Occipital lobe (tissue), 2 donors: ENCODE results near the gene HDAC7. TPM values are rescaled to one million over a fixed set of nuclear protein-coding genes. Genes with fewer than 3 reads are reported as not detected.

Experiments
- DNase-seq: peaks from one replicate; lab custom pipeline; 2025; lab: John Stamatoyannopoulos, UW
- total RNA-seq: library from RNA; depleted of rRNA; stranded (reverse); fragments of >200 nt; gene quantifications from one replicate; pipeline ENCODE4 v1.2.3, GENCODE V29; 2014

HDAC7 gene
- total RNA-seq, 1 donor from 2014 or later, result 5.9 TPM

DNA sequence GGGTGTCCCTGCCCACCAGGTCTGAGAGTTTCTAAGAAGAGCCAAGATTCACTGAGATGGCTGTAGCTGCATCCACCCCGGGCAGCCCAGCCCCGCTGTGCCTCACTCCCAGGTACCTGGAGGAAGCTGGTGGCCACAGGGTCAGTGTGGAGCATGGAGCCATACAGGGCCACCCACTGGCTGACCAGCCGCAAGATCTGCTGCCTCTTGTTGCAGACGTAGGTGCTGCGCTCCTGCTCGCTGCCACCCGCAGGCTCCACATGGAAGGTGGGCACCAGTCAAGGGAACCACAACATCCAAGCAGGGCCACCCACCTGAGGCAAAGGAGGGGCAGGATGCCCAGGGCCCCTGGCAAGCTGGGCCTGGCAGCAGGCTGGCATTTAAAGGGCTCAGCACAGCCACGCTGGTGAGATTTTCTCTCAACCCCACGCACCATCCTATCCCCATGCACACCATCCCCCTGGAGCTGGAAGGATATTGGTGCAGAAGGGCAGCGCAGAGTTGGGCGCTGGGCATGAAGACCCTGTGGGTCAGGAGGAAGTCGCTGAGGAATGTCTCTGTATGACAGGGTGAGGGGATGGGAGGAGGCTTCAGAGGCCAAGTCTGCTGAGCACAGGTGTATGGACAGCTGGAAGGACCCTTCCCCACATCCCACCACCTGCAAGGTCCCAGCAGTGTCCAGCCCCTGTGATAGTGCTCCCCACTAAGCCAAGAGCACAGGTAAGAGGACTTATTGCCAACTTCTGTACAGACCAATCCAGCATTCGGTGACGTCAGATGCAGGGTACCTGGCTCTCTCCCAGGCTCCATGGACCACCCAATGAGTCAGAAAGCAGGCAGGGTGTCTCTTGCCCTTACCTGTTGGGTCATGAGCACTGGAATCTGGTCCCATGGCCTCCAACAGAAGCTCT, 71.9 kb downstream of the HDAC7 start:
- DNase-seq, result no peak

- no peak for DNase-seq
These were observed 72.6 kb downstream of the HDAC7 start for GRCh38 chr12:47747126-47747525.

DNA sequence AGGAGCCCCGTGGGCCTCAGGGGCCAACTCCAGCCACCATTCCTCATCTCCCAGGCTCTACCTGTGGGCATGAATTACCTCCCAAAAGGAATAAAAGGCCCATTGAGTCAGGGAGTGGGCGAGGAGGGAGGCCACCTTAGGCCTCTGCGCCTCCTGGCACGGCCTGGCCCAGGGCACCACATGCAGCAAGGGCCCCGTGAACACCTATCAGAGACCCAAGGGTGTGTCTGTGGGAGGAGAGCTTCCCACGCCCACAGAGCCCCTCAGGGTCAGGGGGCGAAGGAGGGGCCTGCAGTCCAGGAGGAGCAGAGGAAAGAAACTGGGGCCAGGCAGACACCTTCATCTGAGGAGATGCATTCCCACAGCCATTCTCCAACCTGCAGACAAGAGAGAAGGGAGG, 73.2 kb downstream of the HDAC7 start:
- DNase-seq, result no peak

DNA sequence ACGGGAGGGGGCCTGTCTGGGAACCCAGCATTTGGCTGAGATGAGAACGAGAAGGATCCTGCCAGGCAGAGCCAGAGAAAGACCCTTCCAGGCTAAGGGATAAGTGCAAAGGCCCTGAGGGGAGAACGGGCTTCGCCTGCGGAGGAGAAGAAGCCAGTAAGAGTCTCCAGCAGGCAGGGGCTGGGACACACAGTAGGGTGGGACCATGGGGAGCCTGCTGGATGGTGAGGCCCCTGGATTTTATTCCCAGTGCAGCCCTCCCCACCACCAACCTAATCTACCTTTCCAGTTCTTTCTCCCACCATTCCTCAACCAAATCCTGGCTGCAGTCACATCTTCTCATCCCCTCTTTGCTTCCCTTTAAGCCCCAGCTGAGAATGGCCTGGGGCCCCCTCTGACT, 73.6 kb downstream of the HDAC7 start:
- DNase-seq, result no peak

- DNase-seq, result no peak
These were observed 74.1 kb downstream of the HDAC7 start for GRCh38 chr12:47745485-47746041.

DNA sequence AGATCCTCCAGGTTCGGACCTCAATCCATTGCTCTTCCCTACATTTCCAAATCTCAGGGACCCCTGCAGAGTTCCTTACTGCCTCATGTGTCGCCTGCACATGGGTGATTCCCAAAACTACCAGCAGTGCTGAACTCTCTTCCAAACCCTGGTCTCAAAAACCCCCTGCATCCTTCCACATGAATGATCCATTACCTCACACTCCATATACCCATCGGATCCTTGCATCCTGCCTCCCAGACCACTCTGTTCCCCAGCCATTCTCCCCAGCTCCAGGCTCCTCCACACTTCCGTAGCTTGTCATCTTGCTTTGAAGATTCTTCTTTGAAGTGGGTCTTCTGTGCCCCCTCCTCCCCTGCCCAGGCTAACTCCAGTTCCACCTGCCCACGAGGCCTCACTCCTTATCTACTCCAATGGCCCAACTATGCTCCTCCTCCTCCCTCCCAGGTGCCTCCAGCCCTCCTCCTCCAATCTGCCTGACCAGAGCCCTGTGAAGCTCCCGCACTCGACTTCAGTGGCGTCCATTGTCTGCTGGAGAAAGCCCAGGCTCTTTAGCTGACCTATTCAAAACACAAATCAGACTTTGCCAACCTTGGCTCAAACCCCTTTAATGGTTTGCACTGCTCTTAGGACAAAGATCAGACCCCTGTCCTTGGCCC, 74.8 kb downstream of the HDAC7 start:
- DNase-seq, result no peak

- no peak for DNase-seq
These were observed 75.6 kb downstream of the HDAC7 start for GRCh38 chr12:47744005-47744651.

DNA sequence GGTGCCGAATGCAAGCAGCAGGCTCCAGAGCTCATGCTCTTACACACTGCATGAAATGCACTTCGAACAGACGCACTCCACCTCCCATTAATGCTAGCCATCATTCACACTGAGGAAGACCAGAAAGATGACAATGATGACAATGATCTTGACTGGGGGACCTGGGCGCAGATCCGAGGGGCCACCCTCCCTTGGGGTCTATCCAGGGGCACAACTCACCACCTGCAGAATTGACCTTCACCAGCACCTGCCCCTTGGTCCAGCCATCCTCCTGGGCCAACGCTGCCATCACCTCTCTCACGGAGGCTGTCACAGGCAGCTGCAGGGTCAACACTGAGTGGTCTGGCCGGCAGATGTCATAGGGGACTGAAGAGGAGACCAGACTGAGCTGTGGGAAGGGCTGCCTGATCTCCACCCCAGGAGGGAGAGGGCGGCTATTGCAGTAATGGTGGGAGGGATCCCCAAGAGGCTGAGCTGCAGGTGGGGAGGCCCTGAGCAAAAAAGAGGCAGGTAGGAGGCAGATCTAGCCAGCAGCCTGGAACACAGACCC, 76.3 kb downstream of the HDAC7 start:
- no peak for DNase-seq

- no peak for DNase-seq
These were observed 77.4 kb downstream of the HDAC7 start for GRCh38 chr12:47742253-47742825.

- DNase-seq, result peak; percentile 90
These were observed 78.4 kb downstream of the HDAC7 start for GRCh38 chr12:47741340-47741703.

- DNase-seq, result no peak
These were observed 78.9 kb downstream of the HDAC7 start for GRCh38 chr12:47740606-47741339.

GRCh38 chr12:47739979-47740378, 79.7 kb downstream of the HDAC7 start:
- no peak for DNase-seq

DNA sequence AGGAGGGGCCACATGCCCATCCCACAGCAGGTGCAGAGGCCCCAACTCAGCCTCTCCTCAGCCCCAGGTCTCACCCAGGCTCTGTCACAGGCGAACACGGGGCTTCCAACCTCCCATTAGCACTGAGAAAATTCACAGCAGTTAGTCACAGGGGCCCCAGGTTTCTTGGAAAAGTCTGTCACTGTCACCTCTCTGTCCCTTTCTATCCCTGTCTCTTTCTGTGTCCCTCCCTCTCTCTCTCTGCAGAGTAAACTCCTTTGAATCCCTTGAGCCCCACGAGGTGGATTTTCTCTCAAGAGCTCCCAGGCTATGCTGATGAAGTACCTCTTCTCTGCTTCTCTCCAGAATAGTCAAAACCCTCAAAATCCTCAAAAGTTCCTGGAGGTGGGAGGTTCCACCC, 80.4 kb downstream of the HDAC7 start:
- DNase-seq, result no peak

DNA sequence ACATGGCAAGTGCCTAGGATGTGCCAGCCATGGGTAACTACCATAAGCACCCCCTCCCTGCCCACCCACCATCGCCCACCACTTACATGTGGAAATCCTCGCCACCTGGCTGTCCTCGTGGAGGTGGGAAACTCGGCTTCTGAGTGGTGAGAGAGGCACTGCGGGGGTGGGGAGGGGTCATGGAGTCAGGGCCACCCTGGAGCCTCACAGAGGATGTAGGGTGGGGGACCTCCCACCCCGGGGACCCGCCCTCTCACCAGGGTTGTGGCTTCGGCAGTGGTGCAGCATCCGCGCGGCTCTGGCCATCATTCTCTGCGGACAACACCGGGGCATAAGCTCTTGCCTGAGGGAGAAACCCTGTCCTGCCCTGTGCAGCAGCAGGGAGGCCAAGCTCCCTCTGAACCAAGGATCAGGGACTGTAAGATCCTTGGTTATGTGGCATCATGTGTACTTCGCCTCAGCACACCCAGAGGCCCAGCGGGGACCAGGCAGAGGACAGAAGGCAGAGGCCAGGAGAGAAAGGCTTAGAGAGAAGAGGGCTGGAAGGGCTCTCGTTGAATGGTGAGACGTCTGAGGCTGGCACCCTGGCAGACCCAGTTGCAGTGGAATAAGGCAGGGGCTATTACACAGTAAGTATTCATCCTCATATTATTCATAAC, 81.6 kb downstream of the HDAC7 start:
- no peak for DNase-seq

GRCh38 chr12:47736877-47737676, 82.6 kb downstream of the HDAC7 start:
- DNase-seq, result peak; percentile 78

GRCh38 chr12:47736216-47736615, 83.5 kb downstream of the HDAC7 start:
- DNase-seq, result no peak

- no peak for DNase-seq
These were observed 84.1 kb downstream of the HDAC7 start for GRCh38 chr12:47735649-47736048.

DNA sequence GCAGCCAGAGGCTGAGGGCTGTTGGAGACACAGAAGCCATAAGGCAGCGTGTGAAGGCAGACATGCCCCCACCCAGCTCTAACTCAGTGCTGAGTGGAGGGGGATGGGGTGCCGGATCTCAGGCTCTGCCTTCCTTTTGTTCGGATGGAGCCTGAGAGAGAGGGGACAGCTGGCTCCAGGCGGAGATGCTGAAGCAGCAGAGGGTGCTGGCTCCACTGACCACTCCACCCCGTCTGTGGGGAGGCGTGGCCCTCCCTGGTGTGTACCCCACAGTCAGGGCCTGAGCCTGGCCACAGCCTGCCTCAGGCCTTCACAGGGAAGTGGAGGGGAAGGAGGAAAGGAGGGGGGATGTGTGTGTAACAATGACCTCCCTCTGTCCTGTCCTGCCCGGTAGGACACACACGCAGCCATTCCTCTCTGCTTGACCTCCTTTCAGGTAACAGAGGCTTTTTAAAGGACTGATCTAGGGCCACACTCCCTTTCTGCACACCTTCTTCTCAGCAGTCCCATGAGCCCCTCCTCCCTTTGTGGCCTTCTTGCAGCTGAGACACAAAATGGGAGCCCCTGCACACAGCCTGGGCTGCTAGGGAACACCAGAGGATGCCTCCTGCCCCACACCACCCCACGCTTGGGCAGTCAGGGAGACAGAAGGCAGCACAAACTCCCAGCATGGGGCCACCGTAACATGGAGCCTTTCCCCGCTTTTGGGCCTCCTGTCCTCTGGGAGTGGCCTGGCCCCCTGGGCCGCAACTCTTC, 84.8 kb downstream of the HDAC7 start:
- DNase-seq, result no peak

DNA sequence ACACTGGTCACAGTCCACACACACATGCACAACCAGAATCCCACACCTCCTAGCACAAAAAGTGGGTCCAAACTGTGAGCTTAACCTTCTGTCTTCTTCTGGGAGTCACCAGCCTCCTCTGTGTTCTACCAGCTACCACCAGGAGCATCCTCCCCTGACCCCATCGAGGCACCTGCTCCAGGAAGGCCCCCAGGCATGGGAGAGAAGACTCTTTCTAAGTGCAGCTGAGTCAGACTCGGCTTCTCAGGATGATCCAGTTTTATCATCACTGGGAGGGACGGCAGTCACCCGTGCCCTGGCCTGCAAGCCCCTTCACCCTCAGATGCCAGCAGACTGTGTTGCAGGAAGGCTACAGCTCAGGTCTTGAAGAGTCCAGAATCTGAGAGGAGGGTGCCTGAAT, 86.6 kb downstream of the HDAC7 start:
- DNase-seq, result no peak
